ENCODE data around the gene LPXN.
A peak's percentile ranks its signal among the peaks of the same experiment; 100 is the strongest.

The LPXN gene

DNA sequence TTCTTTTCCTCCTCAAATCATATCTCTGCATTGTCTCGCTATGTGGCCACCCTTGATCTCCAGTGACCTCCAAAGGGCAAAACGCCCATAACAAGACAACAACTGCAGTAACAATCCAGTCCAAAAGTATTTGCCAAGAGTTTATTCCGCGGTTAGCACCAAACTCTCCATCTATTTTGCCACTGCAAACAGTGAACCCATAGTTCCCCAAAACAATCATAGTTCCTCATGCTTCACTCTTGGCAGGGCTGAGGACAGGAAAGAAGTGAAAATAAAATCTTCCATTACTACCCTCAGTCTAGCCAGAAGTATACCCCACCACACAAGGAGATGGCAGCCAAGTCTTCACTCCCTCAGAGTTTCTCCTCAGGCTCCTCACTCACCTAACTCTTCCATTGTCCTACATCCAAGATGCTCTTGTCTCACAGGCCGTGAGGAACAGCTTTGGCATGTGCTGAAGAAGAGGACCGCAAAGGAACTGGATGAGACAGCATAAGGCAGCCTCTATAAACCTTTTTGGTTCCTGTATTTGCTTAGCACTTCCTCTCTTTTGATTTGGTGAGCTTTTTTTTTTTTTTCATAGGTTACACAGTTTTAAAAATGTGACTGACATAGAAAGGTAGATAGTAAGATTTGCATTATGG is at the start of gene LPXN:
Gene LPXN, minus strand, starts transcription at position 480 of the 644 bp plus-strand sequence. Its CDS starts 84 bp downstream, at position 396.
- no peaks in the 10 kb centered on the region for H3K9me3 Mint-ChIP-seq
- peak within 1 kb of the TSS; percentile 100 for H3K27ac Mint-ChIP-seq
- peak; percentile 48 for DNase-seq
- peaks cover 3% of the 10 kb centered on the region for H3K27me3 Mint-ChIP-seq
- peaks cover 50% of the 10 kb centered on the region for H3K36me3 Mint-ChIP-seq (ENCODE audit: low read depth)
- ATAC-seq: no peak
- peak within 1 kb of the TSS; percentile 90 for H3K4me3 Mint-ChIP-seq
- peaks cover 71% of the 10 kb centered on the region for H3K4me1 Mint-ChIP-seq

DNA sequence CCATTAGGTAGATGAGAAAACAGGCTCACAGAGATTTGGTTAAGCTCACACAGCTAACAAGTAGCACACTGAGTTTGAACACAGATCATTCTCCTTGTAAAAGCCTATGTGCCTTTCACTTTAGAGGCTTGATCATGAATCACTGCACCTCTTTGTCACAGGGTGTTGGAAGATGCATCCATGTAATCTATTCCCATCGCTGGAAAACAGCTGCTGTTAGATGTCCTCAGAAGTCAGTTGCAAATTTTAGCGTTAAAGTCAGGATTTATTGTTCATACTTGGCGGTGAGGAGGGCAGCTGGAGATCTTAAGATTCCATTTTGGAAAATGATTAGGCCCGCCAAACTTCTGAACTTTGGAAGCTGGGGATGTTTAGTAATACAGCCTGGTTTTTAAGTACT is 49.4 kb upstream of the LPXN start:
- no peaks in the 10 kb centered on the region for H3K27me3 Mint-ChIP-seq
- no peak overlapping the region for H3K27ac Mint-ChIP-seq
- H3K36me3 Mint-ChIP-seq (ENCODE audit: low read depth): peaks cover 44% of the 10 kb centered on the region
- H3K4me1 Mint-ChIP-seq: peaks cover 25% of the 10 kb centered on the region
- no peak overlapping the region for H3K4me3 Mint-ChIP-seq
- DNase-seq (no peak), ATAC-seq (no peak)
- H3K9me3 Mint-ChIP-seq: no peaks in the 10 kb centered on the region

DNA sequence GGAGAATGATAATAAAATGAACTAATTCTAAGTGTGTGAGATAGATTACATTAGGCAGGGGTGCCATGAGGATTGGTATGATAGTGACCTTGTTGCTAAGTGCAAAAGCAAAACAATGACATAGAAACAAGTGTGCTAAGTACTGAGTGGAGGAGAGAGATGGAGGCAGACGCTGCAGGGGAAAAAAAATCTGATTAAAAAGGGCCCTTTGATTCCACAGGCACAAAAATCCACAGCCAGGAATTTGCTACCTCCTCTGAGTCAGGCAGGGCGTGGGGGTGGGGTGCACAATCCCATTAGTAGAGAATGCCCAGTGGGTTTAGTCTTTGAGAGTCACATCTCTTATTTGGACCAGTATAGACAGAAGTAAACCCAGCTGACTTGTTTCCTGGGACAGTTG is 46.7 kb upstream of the LPXN start, which contains the start of gene CNTF:
Gene CNTF, plus strand, starts transcription at position 322 of the 400 bp plus-strand sequence. CDS start 88 bp downstream, outside the sequence.
- no peaks in the 10 kb centered on the region for H3K9me3 Mint-ChIP-seq

DNA sequence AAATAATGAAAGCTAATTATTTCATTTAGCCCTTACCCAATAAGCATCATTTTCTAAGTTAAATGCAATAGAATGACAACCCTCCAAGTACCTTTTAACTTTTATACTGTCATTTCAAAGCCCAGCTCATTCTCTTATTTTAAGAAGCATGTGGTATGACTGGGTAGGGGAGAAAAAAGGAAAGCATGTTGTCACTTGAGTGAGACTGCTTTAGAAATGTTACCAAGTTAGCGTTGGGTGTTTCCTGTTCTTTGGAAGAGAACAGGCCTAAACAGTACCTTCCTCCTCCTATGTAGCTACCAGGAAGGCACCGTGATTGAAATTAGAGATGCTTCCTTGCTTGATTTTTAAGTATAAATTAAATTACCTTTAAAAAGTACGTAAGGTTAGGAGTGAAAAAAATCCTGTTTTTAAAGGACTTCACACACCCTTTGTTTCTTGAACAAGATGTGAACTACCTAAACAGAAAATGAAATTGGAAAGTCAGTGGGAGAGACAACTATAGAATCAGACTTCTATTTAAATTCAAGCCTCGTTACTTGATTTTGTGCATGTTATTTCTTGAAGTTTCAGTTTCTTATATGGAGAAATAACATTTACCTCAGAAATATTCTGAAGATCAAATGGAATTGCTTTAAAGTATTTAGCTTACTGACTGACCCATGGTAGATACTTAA is 46.1 kb upstream of the LPXN start:
- no peak overlapping the region for H3K4me3 Mint-ChIP-seq
- no peak for ATAC-seq
- H3K9me3 Mint-ChIP-seq: no peaks in the 10 kb centered on the region
- peaks cover 67% of the 10 kb centered on the region for H3K36me3 Mint-ChIP-seq (ENCODE audit: low read depth)
- DNase-seq: no peak
- no peaks in the 10 kb centered on the region for H3K27me3 Mint-ChIP-seq
- H3K4me1 Mint-ChIP-seq: peaks cover 18% of the 10 kb centered on the region
- peak overlapping the region; percentile 1 for H3K27ac Mint-ChIP-seq

More for the DNA sequence above, 46.7 kb upstream of the LPXN start, which contains the start of gene CNTF:
- DNase-seq (no peak), ATAC-seq (no peak)
- Mint-ChIP-seq H3K27ac (peak within 1 kb of the TSS; percentile 1), H3K4me1 (peaks cover 19% of the 10 kb centered on the region), H3K36me3 (ENCODE audit: low read depth) (peaks cover 66% of the 10 kb centered on the region), H3K4me3 (no peak within 1 kb of the TSS), H3K27me3 (no peaks in the 10 kb centered on the region)

DNA sequence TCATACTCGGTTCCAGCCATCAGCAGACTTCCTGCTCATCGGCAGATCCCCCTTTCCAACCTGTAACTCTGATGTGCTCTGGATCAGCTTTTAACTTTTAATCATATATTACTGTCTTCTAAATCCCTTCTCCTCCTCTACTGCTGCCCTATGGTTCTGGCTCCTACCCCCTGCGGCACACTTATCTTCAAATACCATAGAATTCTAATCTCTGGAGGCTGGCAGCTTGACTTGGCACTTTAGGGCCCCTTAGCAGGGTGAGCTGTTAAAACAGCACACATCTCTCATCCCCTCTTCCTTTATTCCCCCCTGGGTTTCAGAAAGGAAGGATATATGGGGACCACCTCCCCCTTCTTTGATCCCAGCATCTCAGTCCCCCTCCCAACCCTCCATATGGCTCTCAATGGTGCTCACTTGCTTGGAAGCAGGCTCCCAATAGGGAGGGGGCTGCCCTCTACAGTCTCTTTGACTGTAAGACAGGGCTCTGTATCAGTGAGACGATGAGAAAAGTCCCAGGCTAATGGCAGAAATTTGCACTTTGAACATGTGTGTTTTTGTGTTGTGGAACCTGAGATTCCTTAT is 42.4 kb upstream of the LPXN start:
- peak; percentile 63 for ATAC-seq
- Mint-ChIP-seq H3K9me3 (no peaks in the 10 kb centered on the region), H3K36me3 (ENCODE audit: low read depth) (peaks cover 73% of the 10 kb centered on the region), H3K27me3 (no peaks in the 10 kb centered on the region), H3K27ac (no peak overlapping the region), H3K4me3 (no peak overlapping the region), H3K4me1 (peaks cover 19% of the 10 kb centered on the region)
- DNase-seq: no peak

DNA sequence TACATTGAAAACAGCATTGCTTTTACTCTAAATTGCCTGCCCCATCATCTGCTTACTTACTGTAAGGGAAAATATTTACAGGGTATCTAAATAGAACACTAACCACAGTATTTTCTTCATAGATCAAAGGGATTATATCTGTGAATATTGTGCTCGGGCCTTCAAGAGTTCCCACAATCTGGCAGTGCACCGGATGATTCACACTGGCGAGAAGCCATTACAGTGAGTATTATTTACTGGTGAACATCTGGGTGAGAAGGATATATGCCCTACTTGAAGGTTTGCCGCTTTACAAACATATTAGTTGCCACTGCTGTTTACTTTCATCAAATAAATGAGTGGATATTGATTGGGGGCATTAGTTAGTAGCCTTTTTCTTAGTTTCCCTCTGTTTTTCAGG is 40.9 kb upstream of the LPXN start:
- Mint-ChIP-seq H3K9me3 (no peaks in the 10 kb centered on the region), H3K36me3 (ENCODE audit: low read depth) (peaks cover 77% of the 10 kb centered on the region), H3K4me1 (peaks cover 17% of the 10 kb centered on the region), H3K4me3 (no peak overlapping the region), H3K27me3 (no peaks in the 10 kb centered on the region), H3K27ac (no peak overlapping the region)
- no peak for DNase-seq
- no peak for ATAC-seq

DNA sequence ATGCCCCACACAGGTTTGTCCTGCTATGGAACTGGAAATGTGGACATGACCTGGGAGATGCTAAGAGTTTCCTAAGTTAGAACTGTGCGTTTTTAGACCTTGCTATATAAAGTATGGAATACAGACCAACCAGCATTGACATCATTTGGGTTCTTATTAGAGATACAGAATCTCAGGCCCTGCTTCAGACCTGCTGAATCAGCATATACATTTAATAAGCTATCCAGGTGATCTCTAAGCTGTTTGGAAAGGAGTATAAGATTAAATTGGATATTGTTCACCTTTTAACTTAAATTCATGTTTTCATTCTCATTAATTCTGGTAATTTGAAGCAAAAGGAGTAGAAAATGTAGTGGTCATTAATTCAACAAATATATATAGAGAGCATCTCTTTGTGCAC is 39.9 kb upstream of the LPXN start:
- no peaks in the 10 kb centered on the region for H3K9me3 Mint-ChIP-seq
- DNase-seq: no peak
- peaks cover 83% of the 10 kb centered on the region for H3K36me3 Mint-ChIP-seq (ENCODE audit: low read depth)
- no peaks in the 10 kb centered on the region for H3K27me3 Mint-ChIP-seq
- no peak overlapping the region for H3K4me3 Mint-ChIP-seq
- H3K27ac Mint-ChIP-seq: no peak overlapping the region
- H3K4me1 Mint-ChIP-seq: peaks cover 17% of the 10 kb centered on the region
- no peak for ATAC-seq

DNA sequence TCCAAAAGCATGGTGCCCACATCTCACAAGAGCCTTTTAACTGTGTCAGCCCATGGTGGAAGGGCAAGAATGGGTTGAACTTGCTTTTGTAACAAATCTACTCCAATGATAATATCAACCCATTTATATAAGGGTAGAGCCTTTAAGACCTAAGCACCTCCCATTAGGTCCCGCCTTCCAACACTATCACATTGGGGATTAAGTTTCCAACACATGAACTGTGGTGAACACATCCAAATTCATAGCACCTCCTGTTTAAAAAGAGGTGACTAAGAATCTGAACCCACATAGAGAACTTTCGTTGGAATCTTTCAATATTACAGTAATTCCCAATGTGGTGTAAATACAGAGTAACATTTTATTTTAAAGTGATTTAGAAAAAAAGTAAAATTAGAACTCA is 37.6 kb upstream of the LPXN start:
- no peak for ATAC-seq
- H3K4me1 Mint-ChIP-seq: peaks cover 20% of the 10 kb centered on the region
- no peaks in the 10 kb centered on the region for H3K9me3 Mint-ChIP-seq
- no peaks in the 10 kb centered on the region for H3K27me3 Mint-ChIP-seq
- H3K27ac Mint-ChIP-seq: no peak overlapping the region
- no peak overlapping the region for H3K4me3 Mint-ChIP-seq
- peaks cover 73% of the 10 kb centered on the region for H3K36me3 Mint-ChIP-seq (ENCODE audit: low read depth)
- no peak for DNase-seq

DNA sequence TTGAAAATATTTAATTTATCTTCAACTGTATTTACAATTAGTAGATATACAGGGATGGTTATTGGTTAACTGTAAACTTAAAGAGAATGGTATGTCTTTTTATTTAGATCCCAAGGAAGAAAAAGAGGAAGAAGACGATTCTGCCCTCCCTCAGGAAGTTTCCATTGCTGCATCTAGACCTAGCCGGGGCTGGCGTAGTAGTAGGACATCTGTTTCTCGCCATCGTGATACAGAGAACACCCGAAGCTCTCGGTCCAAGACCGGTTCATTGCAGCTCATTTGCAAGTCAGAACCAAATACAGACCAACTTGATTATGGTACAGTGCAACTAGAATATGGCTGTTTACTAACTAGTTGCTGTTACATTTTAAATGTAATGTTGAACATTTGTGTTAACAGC is 34.1 kb upstream of the LPXN start:
- Mint-ChIP-seq H3K27me3 (no peaks in the 10 kb centered on the region), H3K9me3 (no peaks in the 10 kb centered on the region)
- ATAC-seq: no peak

DNA sequence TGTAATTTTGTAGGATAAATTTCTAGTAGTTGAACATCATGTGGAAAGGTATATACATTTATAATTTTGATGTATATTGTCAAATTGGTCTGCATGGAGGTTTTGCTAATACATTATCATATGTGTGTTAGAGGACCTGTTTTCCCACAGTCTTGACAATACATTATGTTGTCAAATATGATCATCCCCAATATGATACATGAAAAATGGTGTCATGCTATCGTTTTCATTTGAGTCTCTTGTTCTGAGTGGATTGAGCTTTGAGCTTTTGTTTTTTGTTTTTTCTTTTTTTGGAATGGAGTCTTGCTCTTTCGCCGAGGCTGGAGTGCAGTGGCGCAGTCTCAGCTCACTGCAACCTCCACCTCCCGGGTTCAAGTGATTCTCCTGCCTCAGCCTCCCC is 32.7 kb upstream of the LPXN start:
- H3K4me3 Mint-ChIP-seq: no peak overlapping the region
- no peak overlapping the region for H3K27ac Mint-ChIP-seq
- no peak for DNase-seq
- H3K36me3 Mint-ChIP-seq (ENCODE audit: low read depth): peaks cover 56% of the 10 kb centered on the region
- H3K4me1 Mint-ChIP-seq: peaks cover 56% of the 10 kb centered on the region
- no peaks in the 10 kb centered on the region for H3K27me3 Mint-ChIP-seq
- no peaks in the 10 kb centered on the region for H3K9me3 Mint-ChIP-seq
- no peak for ATAC-seq

More for the DNA sequence above, 34.1 kb upstream of the LPXN start:
- H3K36me3 Mint-ChIP-seq (ENCODE audit: low read depth): peaks cover 56% of the 10 kb centered on the region
- DNase-seq: no peak
- H3K4me1 Mint-ChIP-seq: peaks cover 44% of the 10 kb centered on the region
- no peak overlapping the region for H3K27ac Mint-ChIP-seq
- H3K4me3 Mint-ChIP-seq: no peak overlapping the region

DNA sequence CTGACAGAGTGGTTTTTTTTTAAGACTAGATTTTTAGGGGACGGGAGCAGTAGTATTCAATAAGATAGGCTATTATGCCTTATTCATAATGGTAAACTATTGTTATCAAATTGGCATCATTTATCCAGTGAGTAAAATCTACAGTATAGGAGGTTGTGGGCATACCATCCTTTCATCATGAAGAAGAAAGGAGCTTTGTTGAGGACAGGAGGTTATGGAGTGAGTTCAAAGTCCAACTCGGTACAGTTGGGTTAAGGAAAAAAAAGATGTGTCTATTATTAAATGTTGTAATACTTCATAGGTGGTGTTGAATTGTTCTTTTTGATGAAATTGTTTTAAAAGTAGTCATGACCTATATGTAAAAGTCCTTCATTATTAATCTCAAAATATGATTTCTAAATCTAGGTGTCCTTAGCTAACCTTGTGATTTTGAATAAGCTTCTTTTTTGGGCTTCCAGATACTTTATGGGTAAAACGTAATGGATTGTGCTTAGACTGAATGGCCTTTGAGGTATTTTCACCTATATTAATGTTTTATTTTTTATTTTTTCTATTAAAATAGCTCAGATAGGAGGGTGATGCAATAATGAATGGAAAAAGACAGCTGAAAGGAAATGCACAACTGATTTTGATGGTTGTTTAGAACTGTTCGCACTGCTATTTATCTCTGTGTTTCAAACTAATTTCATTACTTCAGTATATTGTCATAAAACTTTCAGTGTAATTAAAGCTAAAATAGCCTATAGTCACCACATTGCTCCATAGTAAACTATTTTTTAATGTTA is 31.5 kb upstream of the LPXN start:
- no peak for DNase-seq
- H3K27me3 Mint-ChIP-seq: no peaks in the 10 kb centered on the region
- H3K4me3 Mint-ChIP-seq: no peak overlapping the region
- ATAC-seq: no peak
- peaks cover 56% of the 10 kb centered on the region for H3K36me3 Mint-ChIP-seq (ENCODE audit: low read depth)
- no peaks in the 10 kb centered on the region for H3K9me3 Mint-ChIP-seq
- peaks cover 59% of the 10 kb centered on the region for H3K4me1 Mint-ChIP-seq
- H3K27ac Mint-ChIP-seq: peak overlapping the region; percentile 3

DNA sequence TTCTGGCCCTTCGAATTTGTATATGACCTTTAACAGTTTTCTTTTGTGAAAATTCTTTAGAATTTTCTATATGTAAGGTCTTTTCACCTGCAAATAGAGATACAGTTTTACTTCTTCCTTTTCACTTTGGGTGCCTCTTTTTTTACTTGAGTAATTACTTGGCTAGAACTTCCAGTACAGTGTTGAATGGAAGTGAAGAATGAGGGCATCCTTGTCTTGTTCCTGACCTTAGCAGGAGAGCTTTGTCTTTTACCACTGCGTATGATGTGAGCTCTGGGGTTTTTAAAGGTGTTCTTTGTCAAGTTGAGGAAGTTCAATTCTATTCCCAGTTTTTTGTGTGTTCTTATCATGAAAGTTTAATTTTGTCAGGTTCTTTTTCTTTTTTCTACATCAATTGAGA is 24.9 kb upstream of the LPXN start:
- H3K4me1 Mint-ChIP-seq: peaks cover 90% of the 10 kb centered on the region
- no peak overlapping the region for H3K27ac Mint-ChIP-seq
- peaks cover 50% of the 10 kb centered on the region for H3K36me3 Mint-ChIP-seq (ENCODE audit: low read depth)
- H3K4me3 Mint-ChIP-seq: no peak overlapping the region
- no peaks in the 10 kb centered on the region for H3K27me3 Mint-ChIP-seq
- DNase-seq (no peak), ATAC-seq (no peak)
- H3K9me3 Mint-ChIP-seq: no peaks in the 10 kb centered on the region

DNA sequence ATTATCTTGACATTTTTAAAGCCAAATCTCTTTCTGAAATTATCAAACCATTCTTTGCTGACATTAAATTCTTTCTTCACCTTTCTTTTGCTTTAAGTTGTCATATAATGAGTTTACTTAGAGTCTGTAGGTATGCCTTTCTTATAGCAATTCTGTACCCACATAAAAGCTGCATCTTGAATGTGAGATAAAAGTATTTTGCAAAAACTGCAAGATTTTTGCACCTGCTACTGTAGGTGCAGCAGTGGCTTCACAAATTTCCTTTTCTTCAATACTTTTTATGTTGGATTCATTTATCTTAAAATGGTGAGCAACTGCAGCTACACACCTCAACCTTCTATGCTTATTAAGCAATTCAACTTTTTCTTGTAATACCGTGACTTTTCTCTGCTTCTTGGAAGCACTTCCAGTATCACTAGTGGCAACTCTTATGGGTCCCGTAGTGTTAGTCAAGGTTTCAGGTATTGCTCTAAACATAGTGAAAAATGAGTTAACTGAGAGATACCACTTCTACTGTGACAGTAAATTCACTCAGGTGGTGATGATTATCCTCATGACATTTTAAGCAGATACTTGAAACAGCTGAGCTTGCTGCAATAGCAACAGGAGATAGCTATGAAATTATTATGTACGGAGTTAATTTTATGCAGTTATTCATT is 22.0 kb upstream of the LPXN start:
- peaks cover 88% of the 10 kb centered on the region for H3K4me1 Mint-ChIP-seq
- H3K27ac Mint-ChIP-seq: peak overlapping the region; percentile 9
- H3K27me3 Mint-ChIP-seq: no peaks in the 10 kb centered on the region
- peaks cover 39% of the 10 kb centered on the region for H3K36me3 Mint-ChIP-seq (ENCODE audit: low read depth)
- DNase-seq: no peak
- no peaks in the 10 kb centered on the region for H3K9me3 Mint-ChIP-seq
- no peak overlapping the region for H3K4me3 Mint-ChIP-seq
- peak; percentile 88 for ATAC-seq

DNA sequence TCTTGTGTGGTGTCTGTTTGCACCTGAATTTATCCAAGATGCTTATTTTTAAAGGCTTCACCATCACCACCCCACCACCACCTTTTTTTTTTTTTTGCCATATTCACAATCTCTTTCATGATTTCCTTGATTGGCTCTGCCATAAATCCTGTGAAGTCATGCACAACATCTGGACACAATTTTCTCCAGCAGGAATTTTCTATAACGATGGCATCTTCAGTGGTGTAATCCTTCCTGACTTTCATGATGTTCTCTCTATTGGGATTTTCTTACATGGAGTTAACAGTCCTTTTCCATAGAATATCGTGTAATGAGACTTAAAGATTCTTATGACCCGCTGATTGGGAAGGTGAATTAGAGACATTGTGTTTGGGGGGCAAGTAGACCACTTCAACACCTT is 21.0 kb upstream of the LPXN start:
- no peak for ATAC-seq
- Mint-ChIP-seq H3K36me3 (ENCODE audit: low read depth) (peaks cover 38% of the 10 kb centered on the region), H3K27me3 (no peaks in the 10 kb centered on the region), H3K4me3 (no peak overlapping the region), H3K4me1 (peaks cover 89% of the 10 kb centered on the region), H3K27ac (peak overlapping the region; percentile 64), H3K9me3 (no peaks in the 10 kb centered on the region)
- no peak for DNase-seq
